HG02798 (cell line): ENCODE results near the gene SNX3.
A peak's percentile ranks its signal among the peaks of the same experiment; 100 is the strongest.

ENCODE experiments used
- ATAC-seq: cut with Tn5 transposase; IDR thresholded peaks from one replicate; pipeline ENCODE4 v1.9.1; 2021; ENCODE audit warnings: mild to moderate bottlenecking; ENCODE audit not compliant: unreplicated experiment, poor library complexity

The SNX3 gene

DNA sequence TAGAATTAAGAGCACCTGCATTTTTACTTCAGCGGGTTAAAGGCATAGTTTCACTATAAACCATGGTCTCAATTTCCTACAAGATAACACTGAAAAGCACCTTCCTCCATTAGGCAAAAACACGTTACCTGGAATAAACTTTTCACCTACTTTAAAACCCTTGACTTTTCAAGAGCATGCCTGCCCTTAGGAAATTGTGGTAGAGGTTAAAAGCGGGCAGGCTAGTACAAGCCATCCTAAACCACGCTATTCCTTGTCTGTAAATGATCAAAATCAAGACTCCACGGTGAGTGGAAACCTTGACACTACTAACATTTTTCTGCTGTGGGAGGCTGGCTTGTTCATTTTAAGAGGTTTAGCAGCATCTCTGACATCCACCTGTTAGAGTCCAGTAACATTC lies 51.1 kb downstream of the SNX3 start:
- ATAC-seq, result no peak

GRCh38 chr6:108207013-108207412 lies 53.8 kb downstream of the SNX3 start:
- no peak for ATAC-seq

DNA sequence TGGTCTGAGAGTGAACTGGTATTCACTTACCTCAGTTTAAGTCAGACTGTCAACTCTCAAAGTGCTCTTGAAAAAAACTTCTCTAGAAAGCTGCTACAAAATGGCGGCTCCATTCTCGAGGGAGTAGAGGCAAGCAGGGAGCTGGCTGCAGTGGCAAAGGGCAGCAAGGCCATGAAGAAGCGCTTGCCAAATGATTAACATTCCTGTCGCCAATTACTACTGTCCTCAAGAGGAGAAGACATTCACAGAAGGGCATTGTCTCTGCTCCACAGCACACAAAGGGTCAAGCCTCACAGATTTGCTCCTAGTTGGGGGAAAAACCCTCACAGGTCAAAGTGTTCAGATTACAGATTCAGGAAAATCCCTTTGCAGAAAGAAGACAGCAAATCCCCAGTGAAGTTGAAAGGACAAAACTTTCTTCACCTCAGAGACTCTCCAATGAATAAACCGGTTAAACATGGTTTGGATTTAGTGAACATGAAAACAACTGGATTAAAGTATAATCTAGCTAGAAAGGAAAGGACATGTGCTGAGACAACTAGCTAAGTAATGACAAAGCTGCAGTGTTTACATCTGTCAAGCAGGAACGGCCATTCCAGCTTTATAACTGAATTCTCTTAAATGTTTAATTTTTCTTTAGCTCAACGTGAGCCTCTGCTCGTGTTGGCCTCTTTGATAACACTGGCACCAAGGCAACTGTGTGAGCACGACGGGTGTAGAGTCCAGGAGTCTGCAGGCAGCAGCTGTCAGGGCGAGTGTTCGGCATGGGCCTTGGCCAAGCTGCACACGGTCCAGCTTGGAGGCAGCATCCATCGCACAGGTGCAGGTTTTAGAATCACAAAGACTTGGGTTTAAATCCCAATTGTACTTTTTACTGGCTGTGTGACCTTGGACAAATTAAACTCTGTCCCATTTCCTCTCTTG lies 57.4 kb downstream of the SNX3 start:
- ATAC-seq, result peak; percentile 53

GRCh38 chr6:108200631-108201030 lies 60.2 kb downstream of the SNX3 start:
- no peak for ATAC-seq

GRCh38 chr6:108200186-108200585 lies 60.7 kb downstream of the SNX3 start:
- ATAC-seq, result no peak

GRCh38 chr6:108198761-108199498 lies 61.9 kb downstream of the SNX3 start:
- ATAC-seq, result no peak

DNA sequence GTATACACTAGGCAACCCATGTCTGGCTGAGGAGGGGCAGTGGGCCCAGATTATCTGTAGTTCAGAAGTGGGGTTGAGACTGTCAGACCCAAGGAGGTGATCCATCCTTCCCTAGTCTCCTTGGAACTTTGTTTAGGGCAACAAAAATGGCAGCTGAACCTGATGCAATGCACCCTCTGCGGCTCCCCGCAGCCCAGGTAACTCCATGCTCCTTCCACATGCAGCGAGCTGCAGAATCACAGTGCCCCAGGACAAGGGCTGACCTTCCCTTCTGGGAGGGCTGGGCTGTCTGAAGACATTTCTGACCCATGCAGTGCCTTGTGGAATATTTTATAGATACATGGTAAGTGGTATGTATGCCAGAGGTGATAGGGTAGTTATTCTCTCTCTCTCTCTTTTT lies 65.6 kb downstream of the SNX3 start:
- ATAC-seq, result no peak

DNA sequence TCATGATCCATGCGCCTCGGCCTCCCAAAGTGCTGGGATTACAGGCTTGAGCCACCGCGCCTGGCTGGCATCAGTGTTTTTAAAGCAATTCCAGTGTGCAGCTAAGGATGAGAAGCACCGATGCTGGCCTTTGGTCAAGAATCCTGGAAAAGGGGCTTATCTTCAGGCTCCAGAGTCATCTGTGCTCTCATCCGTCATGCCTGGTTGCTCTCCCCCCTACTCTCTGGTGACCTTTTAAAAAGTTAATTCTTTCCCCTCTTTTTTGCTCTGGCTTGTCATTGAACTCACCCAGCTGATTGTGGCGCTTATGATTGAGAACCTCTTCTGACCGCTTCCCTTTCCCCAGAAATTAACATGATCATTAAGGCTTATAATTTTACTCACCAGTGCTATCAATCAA lies 66.3 kb downstream of the SNX3 start:
- ATAC-seq, result no peak

DNA sequence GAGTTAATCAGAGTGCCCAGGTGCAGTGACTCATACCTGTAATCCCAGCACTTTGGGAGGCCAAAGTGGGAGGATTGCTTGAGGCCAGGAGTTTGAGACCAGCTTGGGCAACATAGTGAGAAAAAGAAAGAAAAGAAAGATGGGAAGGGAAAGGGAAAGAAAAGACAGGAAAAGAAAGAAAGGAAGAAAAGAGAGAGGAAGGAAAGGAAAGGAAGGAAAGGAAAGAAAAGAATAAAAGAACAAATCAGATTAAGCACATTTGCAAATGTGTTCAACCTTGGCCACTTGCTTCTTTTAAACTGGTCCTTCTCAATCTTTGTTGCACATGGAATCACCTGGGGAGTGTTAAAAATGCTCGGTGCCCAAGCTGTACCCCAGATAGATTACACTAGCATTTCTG lies 67.0 kb downstream of the SNX3 start:
- ATAC-seq, result no peak

DNA sequence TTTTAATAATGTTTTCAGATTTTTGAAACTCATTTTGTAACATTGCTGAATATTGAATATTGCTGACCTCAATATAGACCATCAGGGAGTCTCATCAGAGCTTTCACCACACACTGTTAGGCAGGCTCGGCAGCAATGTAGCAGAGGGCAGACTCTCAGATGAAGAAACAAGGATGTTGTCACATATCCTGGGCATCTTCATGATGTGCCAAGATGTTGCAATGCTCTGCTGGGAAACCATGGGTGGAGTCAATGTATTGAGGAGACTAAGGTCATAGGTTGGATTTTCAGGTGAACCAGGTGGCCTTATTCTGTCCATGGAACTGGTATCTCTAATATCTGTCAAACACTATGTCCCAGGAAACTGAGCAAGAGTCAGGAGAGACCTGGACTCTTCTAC lies 67.7 kb downstream of the SNX3 start:
- ATAC-seq, result no peak

GRCh38 chr6:108187519-108187918 lies 73.3 kb downstream of the SNX3 start:
- no peak for ATAC-seq

DNA sequence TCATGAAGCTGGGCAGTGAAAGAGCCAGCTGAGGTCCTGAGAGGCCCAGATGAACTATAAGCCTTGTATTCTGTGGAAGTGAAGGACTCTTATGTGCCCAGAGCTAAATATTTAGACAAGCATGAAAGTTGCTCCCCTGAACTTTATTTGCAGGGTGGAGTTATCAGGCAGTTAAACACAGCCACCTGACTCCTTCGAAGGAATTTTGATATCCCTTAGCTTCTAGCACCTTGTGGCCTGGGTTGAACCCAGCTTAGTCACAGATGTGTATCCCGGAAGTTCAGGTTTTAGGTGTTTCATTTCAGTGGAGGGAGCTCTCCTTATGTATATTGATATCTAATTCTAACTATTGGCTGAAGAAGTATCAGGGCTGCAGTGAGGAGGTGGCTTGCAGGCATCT lies 74.6 kb downstream of the SNX3 start:
- no peak for ATAC-seq

DNA sequence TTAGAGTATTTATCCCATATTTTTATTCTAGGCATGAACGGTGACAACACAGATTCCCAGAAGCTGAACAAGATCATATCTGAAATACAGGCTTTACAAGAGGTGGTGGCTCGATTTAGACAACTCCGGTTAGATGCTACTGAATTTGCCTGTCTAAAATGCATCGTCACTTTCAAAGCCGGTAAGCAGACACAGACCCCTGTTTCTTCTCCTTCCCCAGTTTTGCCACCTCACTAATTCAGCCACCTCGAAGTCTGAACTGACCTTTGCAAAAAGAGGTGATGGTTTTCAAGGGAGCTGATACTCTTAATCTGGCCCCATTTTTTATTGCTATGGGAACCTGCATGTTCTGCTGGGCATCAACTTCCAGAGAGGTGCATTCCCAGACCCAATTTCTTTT lies 80.1 kb downstream of the SNX3 start:
- no peak for ATAC-seq

DNA sequence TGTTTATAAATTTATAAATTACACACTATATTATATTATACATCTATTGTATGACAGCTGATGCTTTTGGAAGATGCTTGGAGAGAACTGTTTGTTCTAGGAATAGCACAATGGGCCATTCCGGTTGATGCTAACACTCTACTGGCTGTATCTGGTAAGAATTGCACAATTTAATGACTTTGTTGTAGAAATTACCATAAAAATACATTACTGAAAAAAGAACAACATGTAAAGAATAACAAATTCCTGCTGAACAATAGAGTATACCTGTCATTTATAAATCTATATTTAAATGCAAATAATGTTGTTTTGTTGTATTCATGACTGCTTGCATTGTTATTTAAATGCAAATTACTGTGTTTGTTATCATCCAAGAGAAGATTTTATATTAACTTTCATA lies 80.6 kb downstream of the SNX3 start:
- ATAC-seq, result no peak

- no peak for ATAC-seq
Observed at GRCh38 chr6:108179741-108180140, 81.1 kb downstream of the SNX3 start.

DNA sequence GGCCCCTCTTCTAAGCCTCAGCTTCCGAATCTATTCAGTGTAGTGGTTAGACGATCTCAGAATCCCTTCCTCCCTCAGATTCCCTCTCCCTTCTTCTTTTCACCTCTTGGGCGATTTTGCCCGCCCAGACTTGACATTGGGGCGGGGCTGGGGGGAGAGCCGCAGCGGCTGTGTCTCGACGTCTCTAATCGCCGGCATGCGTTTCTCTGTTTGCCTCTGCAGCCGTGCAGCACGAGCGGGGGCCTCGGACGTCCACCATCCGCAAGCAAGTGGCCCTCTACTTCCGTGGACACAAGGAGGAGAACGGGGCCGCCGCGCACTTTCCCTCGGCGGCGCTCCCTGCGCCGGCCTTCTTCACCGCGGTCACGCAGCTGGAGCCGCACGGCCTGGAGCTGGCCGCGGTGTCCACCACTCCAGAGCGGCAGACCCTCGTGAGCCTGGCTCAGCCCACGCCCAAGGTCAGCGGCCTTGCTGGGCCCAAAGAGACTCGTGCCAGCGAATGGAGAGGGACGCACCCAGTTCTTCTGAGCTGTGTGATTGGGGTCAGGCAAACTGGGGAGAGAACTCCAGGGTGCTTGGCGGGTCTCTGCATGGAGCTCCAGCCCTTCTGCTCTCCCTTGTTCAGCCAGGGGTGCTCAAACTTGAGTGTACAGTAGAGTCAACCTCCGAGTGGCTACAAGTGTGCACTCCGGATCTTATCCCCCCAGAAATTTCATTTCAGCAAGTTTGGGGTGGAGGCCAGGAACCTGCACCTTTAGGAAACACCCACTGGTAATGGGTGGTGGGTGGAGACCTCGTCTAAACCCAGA lies 84.4 kb downstream of the SNX3 start:
- ATAC-seq, result no peak

DNA sequence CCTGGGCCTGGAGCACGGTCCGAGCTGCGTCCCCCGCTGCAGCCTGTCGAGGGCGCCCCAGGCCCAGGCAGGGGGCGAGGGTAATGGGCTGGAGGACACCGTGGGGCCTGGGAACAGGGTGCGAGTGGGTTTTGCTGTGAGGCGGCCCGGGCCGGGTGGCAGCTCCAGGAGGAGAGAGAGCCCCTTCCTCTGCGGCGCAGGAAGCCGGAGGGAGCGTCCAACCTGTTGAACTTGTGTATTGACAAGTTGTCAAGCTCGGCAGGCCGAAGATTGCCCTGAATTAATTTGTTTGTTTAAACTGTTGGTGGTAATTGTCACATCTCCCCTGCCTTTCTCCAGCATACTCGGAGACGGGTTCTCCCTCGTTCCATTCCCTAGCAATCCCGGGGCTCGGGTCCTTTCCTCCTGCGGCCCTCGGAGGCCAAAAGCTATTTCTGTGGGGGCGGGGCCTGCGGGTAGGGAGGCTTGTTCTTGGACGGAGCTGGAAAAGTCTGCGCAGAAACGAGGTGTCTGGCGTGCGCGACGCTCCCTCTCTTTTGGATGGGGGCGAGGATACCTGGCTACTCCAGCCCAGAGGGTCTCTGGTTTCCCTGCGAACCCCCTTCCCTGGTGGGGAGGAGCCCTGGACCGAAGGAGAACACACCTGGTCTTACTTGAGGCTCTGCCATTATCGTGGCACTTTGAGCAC lies 85.1 kb downstream of the SNX3 start:
- no peak for ATAC-seq

- ATAC-seq, result no peak
Observed at GRCh38 chr6:108175176-108175591, 85.7 kb downstream of the SNX3 start.

- ATAC-seq, result no peak
Observed at GRCh38 chr6:108174371-108175175, 86.3 kb downstream of the SNX3 start.
